Osteoblast (primary cell): ENCODE results near the gene PRH1. TPM values are rescaled to one million over a fixed set of nuclear protein-coding genes. Genes with fewer than 3 reads are reported as not detected.

ENCODE experiments used
- DNase-seq: peaks from one replicate; pipeline ENCODE4 v3.0.0; 2011; ENCODE audit warnings: low spot score, mixed read lengths; ENCODE audit not compliant: insufficient read length; ENCODE audit errors: missing footprints
- H2AFZ ChIP-seq: 2 replicates; pipeline ENCODE4 v1.6.0; 2011; ENCODE audit warnings: mild to moderate bottlenecking, low read length
- H3K27ac ChIP-seq: 2 replicates; pipeline ENCODE4 v1.5.1; 2011; ENCODE audit warnings: mild to moderate bottlenecking, low read depth, low read length, moderate library complexity
- H3K27me3 ChIP-seq: 2 replicates; pipeline ENCODE4 v1.6.0; 2012; ENCODE audit warnings: mild to moderate bottlenecking, control low read depth, inconsistent platforms, low read length, moderate library complexity; ENCODE audit not compliant: insufficient read depth
- H3K36me3 ChIP-seq: 2 replicates; pipeline ENCODE4 v1.5.1; 2011; ENCODE audit warnings: mild to moderate bottlenecking, low read length, control low read depth, moderate library complexity; ENCODE audit not compliant: insufficient read depth
- H3K4me1 ChIP-seq: 2 replicates; pipeline ENCODE4 v1.5.1; 2011; ENCODE audit warnings: mild to moderate bottlenecking, low read length, control low read depth, moderate library complexity; ENCODE audit not compliant: insufficient read depth
- H3K4me2 ChIP-seq: 2 replicates; pipeline ENCODE4 v1.6.0; 2011; ENCODE audit warnings: mild to moderate bottlenecking, low read length; ENCODE audit not compliant: insufficient read depth
- H3K4me3 ChIP-seq: fragments of 200-600 bp; sonication (generic); 3 replicates; pipeline ENCODE4 v1.5.1; 2012; ENCODE audit warnings: mild to moderate bottlenecking, low read length, inconsistent platforms; ENCODE audit not compliant: insufficient read depth
- H3K79me2 ChIP-seq: 2 replicates; pipeline ENCODE4 v1.6.0; 2012; ENCODE audit warnings: mild to moderate bottlenecking, low read length, control low read depth, inconsistent platforms; ENCODE audit not compliant: insufficient read depth
- H3K9me3 ChIP-seq: 2 replicates; pipeline ENCODE4 v1.5.1; 2011; ENCODE audit warnings: low read depth, low read length, control low read depth
- H4K20me1 ChIP-seq: 2 replicates; pipeline ENCODE4 v1.6.0; 2012; ENCODE audit warnings: mild to moderate bottlenecking, low read length, control low read depth; ENCODE audit not compliant: insufficient read depth
- total RNA-seq: library from RNA; depleted of rRNA; stranded (reverse); fragments of >200 nt; gene quantifications from 2 replicates; pipeline ENCODE4 v1.2.3, GENCODE V29; 2012
- TF ChIP-seq, protein P1 (sequence below): IDR thresholded peaks from 2 replicates; pipeline ENCODE4 v1.5.1; 2011; ENCODE audit warnings: mild to moderate bottlenecking, low read depth, low read length, moderate library complexity; ENCODE audit errors: extremely low read depth

PRH1 gene
- total RNA-seq, 1 donor = 24.2 TPM

GRCh38 chr12:10861366-10861765 is 22.7 kb downstream of the PRH1 start:
- no peak overlapping the region for H2AFZ ChIP-seq
- H4K20me1 ChIP-seq = no peaks in the 10 kb centered on the region
- no peak for DNase-seq
- no peaks in the 10 kb centered on the region for H3K27me3 ChIP-seq
- no peaks in the 10 kb centered on the region for H3K36me3 ChIP-seq
- TF ChIP-seq, protein P1, sequence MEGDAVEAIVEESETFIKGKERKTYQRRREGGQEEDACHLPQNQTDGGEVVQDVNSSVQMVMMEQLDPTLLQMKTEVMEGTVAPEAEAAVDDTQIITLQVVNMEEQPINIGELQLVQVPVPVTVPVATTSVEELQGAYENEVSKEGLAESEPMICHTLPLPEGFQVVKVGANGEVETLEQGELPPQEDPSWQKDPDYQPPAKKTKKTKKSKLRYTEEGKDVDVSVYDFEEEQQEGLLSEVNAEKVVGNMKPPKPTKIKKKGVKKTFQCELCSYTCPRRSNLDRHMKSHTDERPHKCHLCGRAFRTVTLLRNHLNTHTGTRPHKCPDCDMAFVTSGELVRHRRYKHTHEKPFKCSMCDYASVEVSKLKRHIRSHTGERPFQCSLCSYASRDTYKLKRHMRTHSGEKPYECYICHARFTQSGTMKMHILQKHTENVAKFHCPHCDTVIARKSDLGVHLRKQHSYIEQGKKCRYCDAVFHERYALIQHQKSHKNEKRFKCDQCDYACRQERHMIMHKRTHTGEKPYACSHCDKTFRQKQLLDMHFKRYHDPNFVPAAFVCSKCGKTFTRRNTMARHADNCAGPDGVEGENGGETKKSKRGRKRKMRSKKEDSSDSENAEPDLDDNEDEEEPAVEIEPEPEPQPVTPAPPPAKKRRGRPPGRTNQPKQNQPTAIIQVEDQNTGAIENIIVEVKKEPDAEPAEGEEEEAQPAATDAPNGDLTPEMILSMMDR = no peak
- no peaks in the 10 kb centered on the region for H3K9me3 ChIP-seq
- no peaks in the 10 kb centered on the region for H3K79me2 ChIP-seq
- H3K4me2 ChIP-seq = no peak overlapping the region
- H3K4me1 ChIP-seq = no peaks in the 10 kb centered on the region
- no peak overlapping the region for H3K27ac ChIP-seq
- no peak overlapping the region for H3K4me3 ChIP-seq

- no peak overlapping the region for H3K4me2 ChIP-seq
- H3K27me3 ChIP-seq = no peaks in the 10 kb centered on the region
- H3K4me1 ChIP-seq = peaks cover 3% of the 10 kb centered on the region
- H3K27ac ChIP-seq = no peak overlapping the region
- no peaks in the 10 kb centered on the region for H3K9me3 ChIP-seq
- no peak overlapping the region for H2AFZ ChIP-seq
- H3K79me2 ChIP-seq = no peaks in the 10 kb centered on the region
- no peak for DNase-seq
- TF ChIP-seq, protein P1 = no peak
- H3K4me3 ChIP-seq = no peak overlapping the region
- H3K36me3 ChIP-seq = no peaks in the 10 kb centered on the region
- H4K20me1 ChIP-seq = peaks cover 8% of the 10 kb centered on the region
These were observed 28.2 kb downstream of the PRH1 start for GRCh38 chr12:10855807-10856206.

- no peak overlapping the region for H3K4me3 ChIP-seq
- H3K79me2 ChIP-seq = no peaks in the 10 kb centered on the region
- no peaks in the 10 kb centered on the region for H3K36me3 ChIP-seq
- TF ChIP-seq, protein P1 = no peak
- no peaks in the 10 kb centered on the region for H3K27me3 ChIP-seq
- H4K20me1 ChIP-seq = peaks cover 8% of the 10 kb centered on the region
- H3K4me1 ChIP-seq = peaks cover 3% of the 10 kb centered on the region
- no peak overlapping the region for H3K4me2 ChIP-seq
- DNase-seq = no peak
- no peaks in the 10 kb centered on the region for H3K9me3 ChIP-seq
- H2AFZ ChIP-seq = no peak overlapping the region
- H3K27ac ChIP-seq = no peak overlapping the region
These were observed 30.3 kb downstream of the PRH1 start for GRCh38 chr12:10853776-10854175.

- H3K27me3 ChIP-seq = no peaks in the 10 kb centered on the region
- peaks cover 3% of the 10 kb centered on the region for H3K4me1 ChIP-seq
- H3K36me3 ChIP-seq = no peaks in the 10 kb centered on the region
- H4K20me1 ChIP-seq = peaks cover 8% of the 10 kb centered on the region
- H3K4me2 ChIP-seq = no peak overlapping the region
- no peak overlapping the region for H2AFZ ChIP-seq
- TF ChIP-seq, protein P1 = no peak
- H3K4me3 ChIP-seq = no peak overlapping the region
- no peak overlapping the region for H3K27ac ChIP-seq
- H3K9me3 ChIP-seq = no peaks in the 10 kb centered on the region
- H3K79me2 ChIP-seq = no peaks in the 10 kb centered on the region
- DNase-seq = no peak
These were observed 32.7 kb downstream of the PRH1 start for GRCh38 chr12:10851243-10851858.
